SU-DHL-6 (cell line): Measurements from ENCODE around the gene FOXR1.

ENCODE experiments used
- EZH2phosphoT487 ChIP-seq: fragments of 200-600 bp; sonication (generic), shearing (Covaris generic); conservative IDR thresholded peaks from 2 replicates; pipeline ENCODE4 v1.6.1; 2018; ENCODE audit warnings: mild to moderate bottlenecking, antibody characterized with exemption, low read length, moderate library complexity, mixed read lengths
- TF ChIP-seq, protein P1 (sequence below): fragments of 200-600 bp; sonication (generic); IDR thresholded peaks from one replicate; pipeline ENCODE4 v1.5.1; 2017; ENCODE audit warnings: antibody characterized with exemption, mild to moderate bottlenecking, low read length, moderate library complexity; ENCODE audit not compliant: insufficient read depth, poor library complexity, severe bottlenecking

DNA sequence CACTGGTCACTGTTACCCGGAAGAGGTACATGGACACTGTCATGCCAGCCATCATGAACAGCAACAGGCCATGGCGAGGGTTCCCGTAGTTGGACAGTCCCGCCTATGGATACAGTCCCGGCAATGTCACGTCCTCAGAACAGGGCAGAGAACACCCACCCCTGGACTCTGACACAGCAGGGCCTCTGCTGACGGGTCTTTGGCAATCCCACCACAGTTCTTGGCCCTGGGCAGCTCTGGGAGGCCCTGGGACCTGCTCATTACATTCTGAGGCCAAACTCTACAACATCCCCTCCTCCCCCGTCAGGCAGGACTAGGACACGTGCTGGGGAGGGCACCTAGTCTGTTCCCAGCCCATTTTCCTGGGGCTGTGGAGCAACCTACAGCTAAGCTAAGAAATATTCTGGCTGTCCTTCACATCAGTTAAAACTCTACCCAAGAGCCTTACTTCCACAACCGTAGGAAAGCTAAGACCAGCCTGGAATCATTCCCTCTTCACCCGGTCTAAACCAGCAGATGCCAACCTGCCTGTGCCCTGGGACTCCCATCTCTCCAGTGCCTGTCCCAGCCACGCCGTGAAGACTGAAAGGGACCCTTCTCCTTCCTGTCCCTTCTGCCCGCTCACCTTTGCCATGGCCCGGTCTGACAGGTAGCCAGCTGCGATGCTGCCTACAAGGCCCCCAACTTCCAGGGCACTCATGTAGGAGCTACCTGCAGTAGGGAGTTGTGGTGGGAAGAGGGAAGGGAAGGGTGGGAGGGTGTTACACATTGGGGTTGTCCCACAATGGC lies 54.6 kb downstream of the FOXR1 start:
- TF ChIP-seq, protein P1, sequence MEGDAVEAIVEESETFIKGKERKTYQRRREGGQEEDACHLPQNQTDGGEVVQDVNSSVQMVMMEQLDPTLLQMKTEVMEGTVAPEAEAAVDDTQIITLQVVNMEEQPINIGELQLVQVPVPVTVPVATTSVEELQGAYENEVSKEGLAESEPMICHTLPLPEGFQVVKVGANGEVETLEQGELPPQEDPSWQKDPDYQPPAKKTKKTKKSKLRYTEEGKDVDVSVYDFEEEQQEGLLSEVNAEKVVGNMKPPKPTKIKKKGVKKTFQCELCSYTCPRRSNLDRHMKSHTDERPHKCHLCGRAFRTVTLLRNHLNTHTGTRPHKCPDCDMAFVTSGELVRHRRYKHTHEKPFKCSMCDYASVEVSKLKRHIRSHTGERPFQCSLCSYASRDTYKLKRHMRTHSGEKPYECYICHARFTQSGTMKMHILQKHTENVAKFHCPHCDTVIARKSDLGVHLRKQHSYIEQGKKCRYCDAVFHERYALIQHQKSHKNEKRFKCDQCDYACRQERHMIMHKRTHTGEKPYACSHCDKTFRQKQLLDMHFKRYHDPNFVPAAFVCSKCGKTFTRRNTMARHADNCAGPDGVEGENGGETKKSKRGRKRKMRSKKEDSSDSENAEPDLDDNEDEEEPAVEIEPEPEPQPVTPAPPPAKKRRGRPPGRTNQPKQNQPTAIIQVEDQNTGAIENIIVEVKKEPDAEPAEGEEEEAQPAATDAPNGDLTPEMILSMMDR: no peak
- TF ChIP-seq EZH2phosphoT487: no peak
